22Rv1 (cell line): ENCODE results near the gene CYSTM1.

Source experiments
- CTCF ChIP-seq: fragments of 450-650 bp; IDR thresholded peaks from 2 replicates; pipeline ENCODE4 v1.5.1; 2017; ENCODE audit warnings: mild to moderate bottlenecking
- ZFX ChIP-seq: fragments of 450-650 bp; IDR thresholded peaks from 2 replicates; pipeline ENCODE4 v1.6.1; 2017; ENCODE audit warnings: antibody characterized with exemption, borderline replicate concordance

DNA sequence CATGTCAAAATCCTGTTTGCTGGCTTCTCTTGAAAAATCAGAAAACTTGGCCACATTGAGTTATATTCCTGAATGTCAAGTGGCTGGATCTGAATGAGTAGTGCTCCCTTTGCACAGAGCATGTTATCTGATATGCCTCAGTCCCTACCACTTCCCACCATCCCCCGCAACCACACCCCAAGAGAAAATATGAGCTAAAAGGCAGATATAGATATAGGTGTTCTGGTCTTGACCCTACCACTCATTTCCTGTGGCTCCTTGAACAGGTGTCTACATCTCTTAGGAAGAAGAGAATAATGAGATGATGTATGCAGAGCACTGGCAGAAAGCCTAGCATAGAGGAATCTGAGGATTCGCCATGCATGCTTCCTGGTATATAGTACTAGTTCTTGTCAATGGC is 6.6 kb upstream of the CYSTM1 start:
- TF ChIP-seq CTCF (no peak), ZFX (no peak)
